Measurements from ENCODE around the gene NRDC. TPM values are rescaled to one million over a fixed set of nuclear protein-coding genes. Genes with fewer than 3 reads are reported as not detected.
A peak's percentile ranks its signal among the peaks of the same experiment; 100 is the strongest.

Gene NRDC
- total and polyA plus RNA-seq, 9 of the 15 experiments (the other 6 are each of a cell fraction or from before 2014, with no cell fraction given), result 102 to 371 (median 201) TPM

DNA sequence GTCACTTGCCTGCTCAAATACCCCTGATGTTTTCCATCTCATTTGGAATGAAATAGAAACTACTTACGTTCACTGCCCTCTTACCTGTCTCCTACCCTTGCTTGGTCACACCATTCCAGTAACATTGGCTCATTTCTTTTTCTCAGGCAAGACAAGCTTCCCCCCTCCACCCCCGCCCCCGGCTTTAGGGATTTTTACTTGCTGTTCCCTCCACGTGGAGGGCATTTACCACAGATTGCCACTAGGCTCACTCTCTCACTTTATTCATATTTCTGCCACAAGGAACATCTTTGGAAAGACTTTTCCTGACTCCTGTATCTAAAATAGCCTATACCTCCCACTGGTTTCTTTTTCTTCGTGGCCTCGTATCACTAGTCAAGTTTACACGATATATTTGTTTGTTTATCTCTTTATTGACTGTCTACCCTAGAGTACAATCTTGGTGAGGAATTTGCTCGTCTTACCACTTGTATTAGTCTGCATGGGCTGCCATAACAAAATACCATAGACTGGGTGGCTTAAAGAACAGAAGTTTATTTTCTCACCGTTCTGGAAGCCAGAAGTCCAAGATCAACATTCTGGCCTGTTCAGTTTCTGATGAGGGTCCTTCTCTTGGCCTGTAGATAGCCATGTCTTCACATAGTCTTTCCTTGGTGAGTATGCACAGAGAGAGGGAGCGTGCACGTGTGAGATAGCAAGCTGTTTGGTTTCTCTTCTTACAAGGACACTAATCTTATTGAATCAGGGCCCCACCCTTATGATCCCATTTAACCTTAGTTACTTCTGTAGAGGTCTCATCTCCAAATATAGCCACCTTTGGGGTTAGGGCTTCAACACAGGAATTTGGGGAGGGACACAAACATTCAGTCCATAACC lies 126.2 kb downstream of the NRDC start (continued):
- TF ChIP-seq, protein P1, sequence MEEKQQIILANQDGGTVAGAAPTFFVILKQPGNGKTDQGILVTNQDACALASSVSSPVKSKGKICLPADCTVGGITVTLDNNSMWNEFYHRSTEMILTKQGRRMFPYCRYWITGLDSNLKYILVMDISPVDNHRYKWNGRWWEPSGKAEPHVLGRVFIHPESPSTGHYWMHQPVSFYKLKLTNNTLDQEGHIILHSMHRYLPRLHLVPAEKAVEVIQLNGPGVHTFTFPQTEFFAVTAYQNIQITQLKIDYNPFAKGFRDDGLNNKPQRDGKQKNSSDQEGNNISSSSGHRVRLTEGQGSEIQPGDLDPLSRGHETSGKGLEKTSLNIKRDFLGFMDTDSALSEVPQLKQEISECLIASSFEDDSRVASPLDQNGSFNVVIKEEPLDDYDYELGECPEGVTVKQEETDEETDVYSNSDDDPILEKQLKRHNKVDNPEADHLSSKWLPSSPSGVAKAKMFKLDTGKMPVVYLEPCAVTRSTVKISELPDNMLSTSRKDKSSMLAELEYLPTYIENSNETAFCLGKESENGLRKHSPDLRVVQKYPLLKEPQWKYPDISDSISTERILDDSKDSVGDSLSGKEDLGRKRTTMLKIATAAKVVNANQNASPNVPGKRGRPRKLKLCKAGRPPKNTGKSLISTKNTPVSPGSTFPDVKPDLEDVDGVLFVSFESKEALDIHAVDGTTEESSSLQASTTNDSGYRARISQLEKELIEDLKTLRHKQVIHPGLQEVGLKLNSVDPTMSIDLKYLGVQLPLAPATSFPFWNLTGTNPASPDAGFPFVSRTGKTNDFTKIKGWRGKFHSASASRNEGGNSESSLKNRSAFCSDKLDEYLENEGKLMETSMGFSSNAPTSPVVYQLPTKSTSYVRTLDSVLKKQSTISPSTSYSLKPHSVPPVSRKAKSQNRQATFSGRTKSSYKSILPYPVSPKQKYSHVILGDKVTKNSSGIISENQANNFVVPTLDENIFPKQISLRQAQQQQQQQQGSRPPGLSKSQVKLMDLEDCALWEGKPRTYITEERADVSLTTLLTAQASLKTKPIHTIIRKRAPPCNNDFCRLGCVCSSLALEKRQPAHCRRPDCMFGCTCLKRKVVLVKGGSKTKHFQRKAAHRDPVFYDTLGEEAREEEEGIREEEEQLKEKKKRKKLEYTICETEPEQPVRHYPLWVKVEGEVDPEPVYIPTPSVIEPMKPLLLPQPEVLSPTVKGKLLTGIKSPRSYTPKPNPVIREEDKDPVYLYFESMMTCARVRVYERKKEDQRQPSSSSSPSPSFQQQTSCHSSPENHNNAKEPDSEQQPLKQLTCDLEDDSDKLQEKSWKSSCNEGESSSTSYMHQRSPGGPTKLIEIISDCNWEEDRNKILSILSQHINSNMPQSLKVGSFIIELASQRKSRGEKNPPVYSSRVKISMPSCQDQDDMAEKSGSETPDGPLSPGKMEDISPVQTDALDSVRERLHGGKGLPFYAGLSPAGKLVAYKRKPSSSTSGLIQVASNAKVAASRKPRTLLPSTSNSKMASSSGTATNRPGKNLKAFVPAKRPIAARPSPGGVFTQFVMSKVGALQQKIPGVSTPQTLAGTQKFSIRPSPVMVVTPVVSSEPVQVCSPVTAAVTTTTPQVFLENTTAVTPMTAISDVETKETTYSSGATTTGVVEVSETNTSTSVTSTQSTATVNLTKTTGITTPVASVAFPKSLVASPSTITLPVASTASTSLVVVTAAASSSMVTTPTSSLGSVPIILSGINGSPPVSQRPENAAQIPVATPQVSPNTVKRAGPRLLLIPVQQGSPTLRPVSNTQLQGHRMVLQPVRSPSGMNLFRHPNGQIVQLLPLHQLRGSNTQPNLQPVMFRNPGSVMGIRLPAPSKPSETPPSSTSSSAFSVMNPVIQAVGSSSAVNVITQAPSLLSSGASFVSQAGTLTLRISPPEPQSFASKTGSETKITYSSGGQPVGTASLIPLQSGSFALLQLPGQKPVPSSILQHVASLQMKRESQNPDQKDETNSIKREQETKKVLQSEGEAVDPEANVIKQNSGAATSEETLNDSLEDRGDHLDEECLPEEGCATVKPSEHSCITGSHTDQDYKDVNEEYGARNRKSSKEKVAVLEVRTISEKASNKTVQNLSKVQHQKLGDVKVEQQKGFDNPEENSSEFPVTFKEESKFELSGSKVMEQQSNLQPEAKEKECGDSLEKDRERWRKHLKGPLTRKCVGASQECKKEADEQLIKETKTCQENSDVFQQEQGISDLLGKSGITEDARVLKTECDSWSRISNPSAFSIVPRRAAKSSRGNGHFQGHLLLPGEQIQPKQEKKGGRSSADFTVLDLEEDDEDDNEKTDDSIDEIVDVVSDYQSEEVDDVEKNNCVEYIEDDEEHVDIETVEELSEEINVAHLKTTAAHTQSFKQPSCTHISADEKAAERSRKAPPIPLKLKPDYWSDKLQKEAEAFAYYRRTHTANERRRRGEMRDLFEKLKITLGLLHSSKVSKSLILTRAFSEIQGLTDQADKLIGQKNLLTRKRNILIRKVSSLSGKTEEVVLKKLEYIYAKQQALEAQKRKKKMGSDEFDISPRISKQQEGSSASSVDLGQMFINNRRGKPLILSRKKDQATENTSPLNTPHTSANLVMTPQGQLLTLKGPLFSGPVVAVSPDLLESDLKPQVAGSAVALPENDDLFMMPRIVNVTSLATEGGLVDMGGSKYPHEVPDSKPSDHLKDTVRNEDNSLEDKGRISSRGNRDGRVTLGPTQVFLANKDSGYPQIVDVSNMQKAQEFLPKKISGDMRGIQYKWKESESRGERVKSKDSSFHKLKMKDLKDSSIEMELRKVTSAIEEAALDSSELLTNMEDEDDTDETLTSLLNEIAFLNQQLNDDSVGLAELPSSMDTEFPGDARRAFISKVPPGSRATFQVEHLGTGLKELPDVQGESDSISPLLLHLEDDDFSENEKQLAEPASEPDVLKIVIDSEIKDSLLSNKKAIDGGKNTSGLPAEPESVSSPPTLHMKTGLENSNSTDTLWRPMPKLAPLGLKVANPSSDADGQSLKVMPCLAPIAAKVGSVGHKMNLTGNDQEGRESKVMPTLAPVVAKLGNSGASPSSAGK (IDR thresholded peaks at IDR 0.05), result peak; percentile 52
- TF ChIP-seq ZC3H4 (CRISPR knock-in tag; IDR thresholded peaks at IDR 0.05; ENCODE audit: borderline replicate concordance) (no peak), HDAC2 (IDR thresholded peaks at IDR 0.05) (0 out of 2 replicates have a peak, but pooled peaks have one; percentile 52), ZSCAN32 (CRISPR knock-in tag; IDR thresholded peaks at IDR 0.05) (no peak), PHTF2 (CRISPR knock-in tag; IDR thresholded peaks at IDR 0.05) (no peak), CBFA2T3 (IDR thresholded peaks at IDR 0.05) (peak; percentile 93), FOXK2 (conservative IDR thresholded peaks at IDR 0.05 in 1 of 2, IDR thresholded peaks at IDR 0.05 in 1 of 2; ENCODE audit: low read depth in 2 of 2) (0 out of 4 replicates have a peak, but pooled peaks of 1 of the 2 experiments have one; percentile 5), KDM1A (IDR thresholded peaks at IDR 0.05) (peak; percentile 67 to 79; a peak in 3 of 4 replicates), SMAD4 (CRISPR knock-in tag; conservative IDR thresholded peaks at IDR 0.05) (0 out of 2 replicates have a peak, but pooled peaks have one; percentile 43), EHMT2 (IDR thresholded peaks at IDR 0.05) (0 out of 2 replicates have a peak, but pooled peaks have one; percentile 11), SP1 (CRISPR knock-in tag; IDR thresholded peaks at IDR 0.05) (no peak)
- TF ChIP-seq, protein P2, sequence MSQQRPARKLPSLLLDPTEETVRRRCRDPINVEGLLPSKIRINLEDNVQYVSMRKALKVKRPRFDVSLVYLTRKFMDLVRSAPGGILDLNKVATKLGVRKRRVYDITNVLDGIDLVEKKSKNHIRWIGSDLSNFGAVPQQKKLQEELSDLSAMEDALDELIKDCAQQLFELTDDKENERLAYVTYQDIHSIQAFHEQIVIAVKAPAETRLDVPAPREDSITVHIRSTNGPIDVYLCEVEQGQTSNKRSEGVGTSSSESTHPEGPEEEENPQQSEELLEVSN (IDR thresholded peaks at IDR 0.05; ENCODE audit: borderline replicate concordance in 1 of 2, extremely low read depth in 1 of 2, insufficient read depth in 1 of 2, insufficient read length in 1 of 2, low read depth in 1 of 2, low read length in 1 of 2, poor library complexity in 1 of 2, severe bottlenecking in 1 of 2), result peak; percentile 58 to 67
- TF ChIP-seq, protein P3, sequence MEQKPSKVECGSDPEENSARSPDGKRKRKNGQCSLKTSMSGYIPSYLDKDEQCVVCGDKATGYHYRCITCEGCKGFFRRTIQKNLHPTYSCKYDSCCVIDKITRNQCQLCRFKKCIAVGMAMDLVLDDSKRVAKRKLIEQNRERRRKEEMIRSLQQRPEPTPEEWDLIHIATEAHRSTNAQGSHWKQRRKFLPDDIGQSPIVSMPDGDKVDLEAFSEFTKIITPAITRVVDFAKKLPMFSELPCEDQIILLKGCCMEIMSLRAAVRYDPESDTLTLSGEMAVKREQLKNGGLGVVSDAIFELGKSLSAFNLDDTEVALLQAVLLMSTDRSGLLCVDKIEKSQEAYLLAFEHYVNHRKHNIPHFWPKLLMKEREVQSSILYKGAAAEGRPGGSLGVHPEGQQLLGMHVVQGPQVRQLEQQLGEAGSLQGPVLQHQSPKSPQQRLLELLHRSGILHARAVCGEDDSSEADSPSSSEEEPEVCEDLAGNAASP (IDR thresholded peaks at IDR 0.05), result 0 out of 2 replicates have a peak, but pooled peaks have one; percentile 6
